ENCODE data around the gene PHYKPL.
A peak's percentile ranks its signal among the peaks of the same experiment; 100 is the strongest.

PHYKPL gene

GRCh38 chr5:178221853-178222252 lies 10.7 kb downstream of the PHYKPL start:
- peak; percentile 43 for DNase-seq

GRCh38 chr5:178221282-178221681 lies 11.3 kb downstream of the PHYKPL start:
- peak; percentile 54 for DNase-seq

- no peak for DNase-seq
Measured at GRCh38 chr5:178218827-178219226, 13.8 kb downstream of the PHYKPL start.

GRCh38 chr5:178218237-178218776 lies 14.3 kb downstream of the PHYKPL start:
- DNase-seq: no peak

- no peak for DNase-seq
Measured at GRCh38 chr5:178216779-178217178, 15.8 kb downstream of the PHYKPL start.

- DNase-seq: peak; percentile 65
Measured at GRCh38 chr5:178216088-178216534, 16.5 kb downstream of the PHYKPL start.

GRCh38 chr5:178215280-178216002 lies 17.2 kb downstream of the PHYKPL start:
- peak; percentile 36 for DNase-seq

GRCh38 chr5:178214160-178214803 lies 18.3 kb downstream of the PHYKPL start:
- DNase-seq: peak; percentile 41

GRCh38 chr5:178213748-178214151 lies 18.9 kb downstream of the PHYKPL start:
- no peak for DNase-seq

- DNase-seq: peak; percentile 33
Measured at GRCh38 chr5:178213003-178213461, 19.6 kb downstream of the PHYKPL start.

- DNase-seq: peak; percentile 19
Measured at GRCh38 chr5:178212241-178213002, 20.2 kb downstream of the PHYKPL start.

- DNase-seq: peak; percentile 35
Measured at GRCh38 chr5:178211095-178212048, 21.2 kb downstream of the PHYKPL start.

- no peak for DNase-seq
Measured at GRCh38 chr5:178210686-178211085, 21.9 kb downstream of the PHYKPL start.

- DNase-seq: peak; percentile 13
Measured at GRCh38 chr5:178210073-178210535, 22.5 kb downstream of the PHYKPL start.

- DNase-seq: no peak
Measured at GRCh38 chr5:178209334-178210072, 23.1 kb downstream of the PHYKPL start.

- peak; percentile 69 for DNase-seq
Measured at GRCh38 chr5:178208540-178209227, 23.9 kb downstream of the PHYKPL start.

GRCh38 chr5:178207917-178208280 lies 24.7 kb downstream of the PHYKPL start:
- peak; percentile 65 for DNase-seq

GRCh38 chr5:178207183-178207916 lies 25.3 kb downstream of the PHYKPL start:
- DNase-seq: no peak

- DNase-seq: no peak
Measured at GRCh38 chr5:178206166-178207101, 26.2 kb downstream of the PHYKPL start.
